Measurements from ENCODE around the gene KLRC4. TPM values are rescaled to one million over a fixed set of nuclear protein-coding genes. Genes with fewer than 3 reads are reported as not detected.

KLRC4 gene
- total and polyA plus RNA-seq, 2 experiments from 2014 or later, result not detected

GRCh38 chr12:10404798-10405197, 4.8 kb downstream of the KLRC4 start:
- Histone ChIP-seq H3K27ac (ENCODE audit: low read depth) (no peak overlapping the region), H3K79me2 (replicated peaks; ENCODE audit: insufficient read depth) (no peaks in the 10 kb centered on the region), H3K36me3 (ENCODE audit: insufficient read depth) (no peaks in the 10 kb centered on the region), H3K4me2 (no peak overlapping the region), H3K4me1 (ENCODE audit: insufficient read depth) (no peaks in the 10 kb centered on the region), H3F3A (replicated peaks; ENCODE audit: low read depth) (no peaks in the 10 kb centered on the region), H4K20me1 (replicated peaks; ENCODE audit: insufficient read depth) (no peaks in the 10 kb centered on the region), H3K9me2 (ENCODE audit: insufficient read depth) (no peaks in the 10 kb centered on the region), H2AFZ (no peak overlapping the region), H3K27me3 (ENCODE audit: insufficient read depth) (no peaks in the 10 kb centered on the region), H3K4me3 (no peak overlapping the region)
- H3K36me3 Mint-ChIP-seq (ENCODE audit: low read depth), result no peaks in the 10 kb centered on the region
- H3K4me3 Mint-ChIP-seq, result no peak overlapping the region
- H3K27ac Mint-ChIP-seq, result no peak overlapping the region
- no peak for DNase-seq (ENCODE audit: low spot score)
- H3K27me3 Mint-ChIP-seq (ENCODE audit: insufficient read depth, low read depth, poor library complexity), result no peaks in the 10 kb centered on the region
- H3K9me3 Mint-ChIP-seq, result no peaks in the 10 kb centered on the region
- TF ChIP-seq REST (IDR thresholded peaks at IDR 0.05; ENCODE audit: unreplicated experiment) (no peak), STAT1 (IDR thresholded peaks at IDR 0.05; ENCODE audit: unreplicated experiment) (no peak), ZNF114 (CRISPR knock-in tag; IDR thresholded peaks at IDR 0.05) (no peak), JUNB (IDR thresholded peaks at IDR 0.05; ENCODE audit: unreplicated experiment) (no peak), ZNF331 (CRISPR knock-in tag; IDR thresholded peaks at IDR 0.05; ENCODE audit: low read depth) (no peak), CTCF (conservative IDR thresholded peaks at IDR 0.05; ENCODE audit: low read depth in 2 of 2) (no peak), NANOG (IDR thresholded peaks at IDR 0.05; ENCODE audit: borderline replicate concordance) (no peak), POLR2AphosphoS5 (IDR thresholded peaks at IDR 0.05; ENCODE audit: low read depth) (no peak), ETS1 (IDR thresholded peaks at IDR 0.05) (no peak), ZNF462 (CRISPR knock-in tag; IDR thresholded peaks at IDR 0.05) (no peak)
- no peak for ATAC-seq
- peaks cover 8% of the 10 kb centered on the region; the same call in 2 of the 3 replicates for H3K4me1 Mint-ChIP-seq

All from GM23338 (cell line).